Astrocyte (in vitro differentiated cells and primary cell): ENCODE results near the gene IRF3. TPM values are rescaled to one million over a fixed set of nuclear protein-coding genes. Genes with fewer than 3 reads are reported as not detected.
A peak's percentile ranks its signal among the peaks of the same experiment; 100 is the strongest.
"Not testable (repeated sequence)": the region's sequence is repeated elsewhere in the genome, so short reads cannot be mapped to it uniquely, and the experiment has no call there.

Source experiments
- DNase-seq: peaks from one replicate; pipeline ENCODE4 v3.0.0-alpha.2; 2010; ENCODE audit warnings: low read depth
- FAIRE-seq: peaks from 2 replicates; lab custom pipeline; 2011; peaks lifted over from hg19 to GRCh38; lab: Jason Lieb, UNC
- H2AFZ ChIP-seq: 2 replicates; pipeline ENCODE4 v1.6.0; 2012; ENCODE audit warnings: low read depth, low read length, inconsistent platforms
- H3K27ac ChIP-seq: 2 replicates; pipeline ENCODE4 v1.5.1; 2011; ENCODE audit warnings: low read depth, low read length, inconsistent platforms
- H3K27me3 ChIP-seq: 2 replicates; pipeline ENCODE4 v1.6.0; 2011; ENCODE audit warnings: low read length, inconsistent platforms; ENCODE audit not compliant: insufficient read depth
- H3K36me3 ChIP-seq: 2 replicates; pipeline ENCODE4 v1.5.1; 2011; ENCODE audit warnings: low read length, inconsistent platforms; ENCODE audit not compliant: insufficient read depth
- H3K4me1 ChIP-seq: 2 replicates; pipeline ENCODE4 v1.5.1; 2011; ENCODE audit warnings: low read length, inconsistent platforms; ENCODE audit not compliant: insufficient read depth
- H3K4me2 ChIP-seq: 2 replicates; pipeline ENCODE4 v1.6.0; 2012; ENCODE audit warnings: low read length, inconsistent platforms
- H3K4me3 ChIP-seq: 2 replicates; pipeline ENCODE4 v1.5.1; 2011; ENCODE audit warnings: low read depth, mild to moderate bottlenecking, low read length, inconsistent platforms; ENCODE audit not compliant: insufficient read depth
- H3K79me2 ChIP-seq: 2 replicates; pipeline ENCODE4 v1.6.0; 2012; ENCODE audit warnings: mild to moderate bottlenecking, low read length, inconsistent platforms; ENCODE audit not compliant: insufficient read depth
- H3K9ac ChIP-seq: 2 replicates; pipeline ENCODE4 v1.6.0; 2012; ENCODE audit warnings: mild to moderate bottlenecking, low read length, inconsistent platforms
- H3K9me3 ChIP-seq: 2 replicates; pipeline ENCODE4 v1.5.1; 2012; ENCODE audit warnings: low read depth, mild to moderate bottlenecking, low read length, inconsistent platforms; ENCODE audit not compliant: insufficient read depth
- H4K20me1 ChIP-seq: 2 replicates; pipeline ENCODE4 v1.6.0; 2012; ENCODE audit warnings: low read length, inconsistent platforms; ENCODE audit not compliant: insufficient read depth
- H3K27ac Mint-ChIP-seq: one replicate; pipeline ENCODE4 v1.8.0; 2021; ENCODE audit warnings: mild to moderate bottlenecking, mixed read lengths; ENCODE audit not compliant: unreplicated experiment
- H3K27me3 Mint-ChIP-seq: one replicate; pipeline ENCODE4 v1.8.0; 2021; ENCODE audit warnings: low read depth, mixed read lengths; ENCODE audit not compliant: unreplicated experiment
- H3K36me3 Mint-ChIP-seq: one replicate; pipeline ENCODE4 v1.8.0; 2021; ENCODE audit warnings: low read depth, mixed read lengths; ENCODE audit not compliant: unreplicated experiment
- H3K4me1 Mint-ChIP-seq: one replicate; pipeline ENCODE4 v1.8.0; 2021; ENCODE audit warnings: low read depth, mixed read lengths; ENCODE audit not compliant: unreplicated experiment
- H3K4me3 Mint-ChIP-seq: one replicate; pipeline ENCODE4 v1.8.0; 2021; ENCODE audit warnings: mild to moderate bottlenecking, moderate library complexity, mixed read lengths; ENCODE audit not compliant: unreplicated experiment
- H3K9me3 Mint-ChIP-seq: one replicate; pipeline ENCODE4 v1.8.0; 2021; ENCODE audit warnings: mild to moderate bottlenecking, mixed read lengths; ENCODE audit not compliant: unreplicated experiment
- EZH2 ChIP-seq: IDR thresholded peaks from 2 replicates; pipeline ENCODE4 v1.6.1; 2012; ENCODE audit warnings: mild to moderate bottlenecking, low read length, inconsistent platforms; ENCODE audit not compliant: insufficient read depth
- total RNA-seq: library from RNA; stranded (reverse); gene quantifications from 2 replicates; pipeline ENCODE4 v1.2.1, GENCODE V29; 2021
- TF ChIP-seq, protein P1 (sequence below): IDR thresholded peaks from 2 replicates; pipeline ENCODE4 v1.5.1; 2011; ENCODE audit warnings: low read depth, mild to moderate bottlenecking, inconsistent platforms, low read length, moderate library complexity; ENCODE audit not compliant: insufficient read depth

IRF3 gene
- total RNA-seq, 1 donor from 2014 or later, result 68.1 TPM

DNA sequence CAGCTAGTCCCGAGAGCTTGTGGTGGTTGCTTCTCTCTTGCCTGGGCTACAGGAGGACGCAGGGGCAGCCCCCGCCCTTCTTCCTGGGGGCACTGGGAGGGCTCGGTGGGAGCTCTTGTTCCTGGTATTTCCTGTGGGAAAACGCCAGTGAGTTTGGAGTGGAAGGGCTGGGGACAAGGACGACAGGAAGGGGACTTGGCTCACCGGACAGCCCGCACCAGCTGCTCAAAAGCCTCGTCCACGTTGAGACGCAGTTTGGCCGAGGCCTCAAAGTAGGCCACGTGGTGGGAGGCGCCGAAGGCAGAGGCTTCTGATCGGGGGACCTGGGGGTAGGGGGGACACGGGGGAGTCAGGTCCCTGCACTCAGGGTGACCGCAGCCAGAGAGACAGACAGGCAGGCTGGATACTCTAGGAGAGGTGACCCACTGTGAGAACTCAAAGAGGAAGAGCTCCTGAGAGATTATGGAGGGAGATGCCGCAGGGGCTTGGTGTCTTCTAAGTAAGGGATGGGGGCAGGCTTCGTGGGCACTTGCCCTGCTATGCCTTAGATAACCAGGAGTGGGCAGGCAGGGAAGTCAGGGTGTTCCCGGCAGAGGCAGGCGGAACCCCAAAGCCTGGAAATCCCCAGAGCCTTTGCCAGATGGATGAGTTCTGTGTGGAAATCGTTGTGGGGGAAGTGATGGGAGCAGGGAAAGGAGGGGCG is 30.0 kb downstream of the IRF3 start:
- Histone ChIP-seq H3K4me2 (no peak overlapping the region), H3K36me3 (no peaks in the 10 kb centered on the region), H3K4me3 (no peak overlapping the region), H3K9me3 (no peaks in the 10 kb centered on the region), H4K20me1 (peaks cover 4% of the 10 kb centered on the region), H3K27me3 (no peaks in the 10 kb centered on the region), H3K79me2 (peaks cover 10% of the 10 kb centered on the region), H3K27ac (no peak overlapping the region), H2AFZ (no peak overlapping the region), H3K9ac (no peak overlapping the region), H3K4me1 (peaks cover 24% of the 10 kb centered on the region)
- peaks cover 14% of the 10 kb centered on the region for H3K4me1 Mint-ChIP-seq
- H3K27ac Mint-ChIP-seq, result no peak overlapping the region
- peak overlapping the region; percentile 64 for H3K4me3 Mint-ChIP-seq
- peaks cover 5% of the 10 kb centered on the region for H3K36me3 Mint-ChIP-seq
- no peaks in the 10 kb centered on the region for H3K27me3 Mint-ChIP-seq
- H3K9me3 Mint-ChIP-seq, result peaks cover 1% of the 10 kb centered on the region
- TF ChIP-seq EZH2, result no peak
- TF ChIP-seq, protein P1, sequence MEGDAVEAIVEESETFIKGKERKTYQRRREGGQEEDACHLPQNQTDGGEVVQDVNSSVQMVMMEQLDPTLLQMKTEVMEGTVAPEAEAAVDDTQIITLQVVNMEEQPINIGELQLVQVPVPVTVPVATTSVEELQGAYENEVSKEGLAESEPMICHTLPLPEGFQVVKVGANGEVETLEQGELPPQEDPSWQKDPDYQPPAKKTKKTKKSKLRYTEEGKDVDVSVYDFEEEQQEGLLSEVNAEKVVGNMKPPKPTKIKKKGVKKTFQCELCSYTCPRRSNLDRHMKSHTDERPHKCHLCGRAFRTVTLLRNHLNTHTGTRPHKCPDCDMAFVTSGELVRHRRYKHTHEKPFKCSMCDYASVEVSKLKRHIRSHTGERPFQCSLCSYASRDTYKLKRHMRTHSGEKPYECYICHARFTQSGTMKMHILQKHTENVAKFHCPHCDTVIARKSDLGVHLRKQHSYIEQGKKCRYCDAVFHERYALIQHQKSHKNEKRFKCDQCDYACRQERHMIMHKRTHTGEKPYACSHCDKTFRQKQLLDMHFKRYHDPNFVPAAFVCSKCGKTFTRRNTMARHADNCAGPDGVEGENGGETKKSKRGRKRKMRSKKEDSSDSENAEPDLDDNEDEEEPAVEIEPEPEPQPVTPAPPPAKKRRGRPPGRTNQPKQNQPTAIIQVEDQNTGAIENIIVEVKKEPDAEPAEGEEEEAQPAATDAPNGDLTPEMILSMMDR, result no peak
- DNase-seq, result no peak
- FAIRE-seq, result no peak

DNA sequence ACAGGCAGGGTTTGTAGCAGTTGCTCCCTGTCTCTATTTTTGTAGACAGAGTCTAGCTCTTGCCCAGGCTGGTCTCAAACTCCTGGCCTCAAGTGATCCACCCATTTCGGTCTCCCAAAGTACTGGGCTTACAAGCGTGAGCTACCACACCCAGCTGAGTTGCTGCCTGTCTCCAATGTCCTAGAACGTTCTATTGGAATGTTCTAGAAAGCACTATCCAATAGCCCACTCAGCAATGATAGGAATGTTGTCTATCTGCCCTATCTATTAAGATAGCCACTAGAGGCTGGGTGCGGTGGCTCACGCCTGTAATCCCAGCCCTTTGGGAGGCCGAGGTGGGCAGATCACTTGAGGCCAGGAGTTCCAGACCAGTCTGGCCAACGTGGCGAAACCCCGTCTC is 32.4 kb downstream of the IRF3 start:
- not testable (repeated sequence) for H3K27me3 ChIP-seq, H3K9me3 Mint-ChIP-seq, H3K4me2 ChIP-seq, H4K20me1 ChIP-seq, H2AFZ ChIP-seq, H3K9ac ChIP-seq, H3K79me2 ChIP-seq, H3K4me1 Mint-ChIP-seq, H3K9me3 ChIP-seq, H3K27ac ChIP-seq, H3K27me3 Mint-ChIP-seq, H3K4me3 Mint-ChIP-seq, FAIRE-seq, H3K36me3 ChIP-seq, DNase-seq, H3K4me3 ChIP-seq
- H3K4me1 ChIP-seq, result peaks cover 16% of the 10 kb centered on the region
- peaks cover 10% of the 10 kb centered on the region for H3K36me3 Mint-ChIP-seq
- H3K27ac Mint-ChIP-seq, result peak overlapping the region; percentile 77

DNA sequence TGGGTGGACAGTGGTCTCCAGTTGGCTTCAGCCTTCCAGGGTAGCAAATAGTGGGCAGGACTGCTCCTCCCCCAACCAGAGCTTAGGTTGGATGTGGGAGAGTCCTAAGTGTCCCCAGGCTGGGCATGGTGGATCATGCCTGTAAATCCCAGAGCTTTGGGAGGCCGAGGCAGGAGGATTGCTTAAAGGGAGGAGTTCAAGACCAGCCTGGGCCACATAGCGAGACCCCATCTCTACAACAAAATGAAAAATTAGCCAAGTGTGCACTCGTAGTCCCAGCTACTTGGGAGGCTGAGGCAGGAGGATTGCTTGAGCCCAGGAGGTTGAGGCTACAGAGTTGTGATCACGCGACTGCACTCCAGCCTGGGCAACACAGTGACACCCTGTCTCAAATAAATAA is 33.1 kb downstream of the IRF3 start:
- DNase-seq (no peak), FAIRE-seq (no peak)
- H3K4me3 Mint-ChIP-seq, result no peak overlapping the region
- H3K4me1 Mint-ChIP-seq, result peaks cover 5% of the 10 kb centered on the region
- H3K36me3 Mint-ChIP-seq, result peaks cover 13% of the 10 kb centered on the region
- no peaks in the 10 kb centered on the region for H3K27me3 ChIP-seq
- H3K79me2 ChIP-seq, result no peaks in the 10 kb centered on the region
- TF ChIP-seq EZH2, result no peak
- TF ChIP-seq, protein P1, result no peak
- H3K9me3 ChIP-seq, result no peaks in the 10 kb centered on the region
- no peak overlapping the region for H3K27ac ChIP-seq
- peaks cover 9% of the 10 kb centered on the region for H3K4me1 ChIP-seq
- peak overlapping the region; percentile 12 for H3K27ac Mint-ChIP-seq
- no peak overlapping the region for H3K9ac ChIP-seq
- peaks cover 1% of the 10 kb centered on the region for H3K9me3 Mint-ChIP-seq
- H4K20me1 ChIP-seq, result peaks cover 5% of the 10 kb centered on the region
- H3K36me3 ChIP-seq, result no peaks in the 10 kb centered on the region
- no peak overlapping the region for H2AFZ ChIP-seq
- H3K4me3 ChIP-seq, result no peak overlapping the region
- no peak overlapping the region for H3K4me2 ChIP-seq
- no peaks in the 10 kb centered on the region for H3K27me3 Mint-ChIP-seq
